ENCODE results near the gene TEP1. TPM values are rescaled to one million over a fixed set of nuclear protein-coding genes. Genes with fewer than 3 reads are reported as not detected.
"Not testable (repeated sequence)": the region's sequence is repeated elsewhere in the genome, so short reads cannot be mapped to it uniquely, and the experiment has no call there.

Gene TEP1
- total and polyA plus RNA-seq, 8 donors, result 9.3 to 190 (median 19.0) TPM

- no peak overlapping the region for H3K4me3 ChIP-seq
- TF ChIP-seq POLR2A (IDR thresholded peaks at IDR 0.05) (no peak), EP300 (IDR thresholded peaks at IDR 0.05) (no peak), CTCF (IDR thresholded peaks at IDR 0.05) (no peak), POLR2AphosphoS5 (IDR thresholded peaks at IDR 0.05) (no peak)
- no peaks in the 10 kb centered on the region for H3K4me1 ChIP-seq
- H3K27me3 ChIP-seq, result no peaks in the 10 kb centered on the region
- intact Hi-C loops (cut with DNase I; ENCODE audit: low total_unique reads), result no loop called here
- DNase-seq, result no peak
- H3K27ac ChIP-seq, result no peak overlapping the region
- H3K9me3 ChIP-seq, result no peaks in the 10 kb centered on the region
- H3K36me3 ChIP-seq, result peaks cover 43 to 96% (median 90%) of the 10 kb centered on the region in 4 donors
These were observed 47.4 kb downstream of the TEP1 start for GRCh38 chr14:20365928-20366327.

- intact Hi-C loops (cut with DNase I; ENCODE audit: low total_unique reads); H3K9me3 ChIP-seq; DNase-seq; H3K27me3 ChIP-seq; H3K4me1 ChIP-seq; H3K4me3 ChIP-seq: not testable (repeated sequence)
- Histone ChIP-seq H3K36me3 (peaks cover 35 to 82% (median 79%) of the 10 kb centered on the region in 4 donors), H3K27ac (peak overlapping the region in 1 of 5 donors; percentile 36)
- 58 to 64% (median 61%) methylated on average over 3 of the region's 3 CpGs for WGBS, 5 donors
These were observed 54.8 kb downstream of the TEP1 start for GRCh38 chr14:20358474-20358873.

GRCh38 chr14:20356422-20356821 is 56.9 kb downstream of the TEP1 start:
- 86 to 96% (median 89%) methylated on average over 3 of the region's 3 CpGs for WGBS, 5 donors
- no peak for DNase-seq
- intact Hi-C loops (cut with DNase I; ENCODE audit: low total_unique reads), result no loop called here

GRCh38 chr14:20350860-20351259 is 62.4 kb downstream of the TEP1 start:
- no peaks in the 10 kb centered on the region for H3K27me3 ChIP-seq
- H3K27ac ChIP-seq, result no peak overlapping the region
- H3K4me3 ChIP-seq, result no peak overlapping the region
- H3K4me1 ChIP-seq, result no peaks in the 10 kb centered on the region
- H3K9me3 ChIP-seq, result no peaks in the 10 kb centered on the region
- intact Hi-C loops (cut with DNase I; ENCODE audit: low total_unique reads), result no loop called here
- no peak for DNase-seq
- peaks cover 38 to 99% (median 96%) of the 10 kb centered on the region in 4 donors for H3K36me3 ChIP-seq
- TF ChIP-seq EP300 (IDR thresholded peaks at IDR 0.05) (no peak), POLR2A (IDR thresholded peaks at IDR 0.05) (no peak), POLR2AphosphoS5 (IDR thresholded peaks at IDR 0.05) (no peak), CTCF (IDR thresholded peaks at IDR 0.05) (no peak)

More at GRCh38 chr14:20356422-20356821, 56.9 kb downstream of the TEP1 start:
- no peaks in the 10 kb centered on the region for H3K9me3 ChIP-seq
- no peaks in the 10 kb centered on the region for H3K27me3 ChIP-seq
- H3K4me3 ChIP-seq, result no peak overlapping the region
- TF ChIP-seq CTCF (IDR thresholded peaks at IDR 0.05) (no peak), EP300 (IDR thresholded peaks at IDR 0.05) (no peak), POLR2AphosphoS5 (IDR thresholded peaks at IDR 0.05) (no peak), POLR2A (IDR thresholded peaks at IDR 0.05) (no peak)
- H3K4me1 ChIP-seq, result no peaks in the 10 kb centered on the region
- H3K36me3 ChIP-seq, result peaks cover 45 to 86% (median 81%) of the 10 kb centered on the region in 4 donors
- H3K27ac ChIP-seq, result no peak overlapping the region

- Histone ChIP-seq H3K4me3 (no peak overlapping the region), H3K27ac (no peak overlapping the region), H3K9me3 (no peaks in the 10 kb centered on the region), H3K36me3 (peaks cover 36 to 99% (median 96%) of the 10 kb centered on the region in 4 donors), H3K27me3 (no peaks in the 10 kb centered on the region), H3K4me1 (peaks cover 0 to under 1% (median 0%) of the 10 kb centered on the region in 4 donors)
- intact Hi-C loops (cut with DNase I; ENCODE audit: low total_unique reads), result no loop called here
- WGBS, 5 donors, result 84 to 95% (median 89%) methylated on average over 2 of the region's 2 CpGs
- no peak for DNase-seq
- TF ChIP-seq CTCF (IDR thresholded peaks at IDR 0.05) (no peak), POLR2A (IDR thresholded peaks at IDR 0.05) (no peak), EP300 (IDR thresholded peaks at IDR 0.05) (no peak), POLR2AphosphoS5 (IDR thresholded peaks at IDR 0.05) (no peak)
These were observed 63.0 kb downstream of the TEP1 start for GRCh38 chr14:20350282-20350681.
